Body of pancreas (tissue), 4 donors: ENCODE measurements around the gene CYFIP1.

ENCODE experiments used
- POLR2A ChIP-seq, 3 donors: fragments of 450-650 bp; IDR thresholded peaks; one replicate each; pipeline ENCODE4 v1.6.1; 2016; ENCODE audit warnings: antibody characterized with exemption in 3 of 3, mild to moderate bottlenecking in 2 of 3
- TF ChIP-seq, protein P1 (sequence below), 7 experiments: fragments of 450-650 bp in 4 of 7; fragments of 200-600 bp in 3 of 7; sonication (generic) in 3 of 7; IDR thresholded peaks; one replicate each; pipeline ENCODE4 v1.5.1; 2016 to 2019; ENCODE audit warnings: antibody characterized with exemption in 7 of 7

DNA sequence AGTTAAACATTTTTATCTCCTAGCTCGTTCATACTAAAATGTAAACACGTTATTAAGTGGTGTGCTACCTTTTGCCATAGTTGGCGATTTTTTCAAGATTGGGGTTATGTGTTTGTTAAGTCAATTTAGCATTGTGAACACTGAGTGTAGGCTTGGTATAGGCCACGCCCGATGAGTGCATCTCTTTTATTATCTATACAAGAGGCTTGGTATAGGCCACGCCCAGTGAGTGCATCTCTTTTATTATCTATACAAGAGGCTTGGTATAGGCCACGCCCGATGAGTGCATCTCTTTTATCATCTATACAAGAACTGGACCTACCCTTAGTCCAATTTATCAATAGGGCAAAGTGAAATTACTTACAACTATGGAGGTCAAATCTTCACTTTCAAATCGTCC is 71.3 kb downstream of the CYFIP1 start:
- TF ChIP-seq, protein P1, sequence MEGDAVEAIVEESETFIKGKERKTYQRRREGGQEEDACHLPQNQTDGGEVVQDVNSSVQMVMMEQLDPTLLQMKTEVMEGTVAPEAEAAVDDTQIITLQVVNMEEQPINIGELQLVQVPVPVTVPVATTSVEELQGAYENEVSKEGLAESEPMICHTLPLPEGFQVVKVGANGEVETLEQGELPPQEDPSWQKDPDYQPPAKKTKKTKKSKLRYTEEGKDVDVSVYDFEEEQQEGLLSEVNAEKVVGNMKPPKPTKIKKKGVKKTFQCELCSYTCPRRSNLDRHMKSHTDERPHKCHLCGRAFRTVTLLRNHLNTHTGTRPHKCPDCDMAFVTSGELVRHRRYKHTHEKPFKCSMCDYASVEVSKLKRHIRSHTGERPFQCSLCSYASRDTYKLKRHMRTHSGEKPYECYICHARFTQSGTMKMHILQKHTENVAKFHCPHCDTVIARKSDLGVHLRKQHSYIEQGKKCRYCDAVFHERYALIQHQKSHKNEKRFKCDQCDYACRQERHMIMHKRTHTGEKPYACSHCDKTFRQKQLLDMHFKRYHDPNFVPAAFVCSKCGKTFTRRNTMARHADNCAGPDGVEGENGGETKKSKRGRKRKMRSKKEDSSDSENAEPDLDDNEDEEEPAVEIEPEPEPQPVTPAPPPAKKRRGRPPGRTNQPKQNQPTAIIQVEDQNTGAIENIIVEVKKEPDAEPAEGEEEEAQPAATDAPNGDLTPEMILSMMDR (IDR thresholded peaks at IDR 0.05): no peak
- TF ChIP-seq POLR2A (IDR thresholded peaks at IDR 0.05): no peak
